Fibroblast of upper back skin (primary cell): Measurements from ENCODE around the gene BOC.

Experiments used
- DNase-seq: peaks from one replicate; pipeline ENCODE4 v3.0.0-alpha.2; 2013

Gene BOC

DNA sequence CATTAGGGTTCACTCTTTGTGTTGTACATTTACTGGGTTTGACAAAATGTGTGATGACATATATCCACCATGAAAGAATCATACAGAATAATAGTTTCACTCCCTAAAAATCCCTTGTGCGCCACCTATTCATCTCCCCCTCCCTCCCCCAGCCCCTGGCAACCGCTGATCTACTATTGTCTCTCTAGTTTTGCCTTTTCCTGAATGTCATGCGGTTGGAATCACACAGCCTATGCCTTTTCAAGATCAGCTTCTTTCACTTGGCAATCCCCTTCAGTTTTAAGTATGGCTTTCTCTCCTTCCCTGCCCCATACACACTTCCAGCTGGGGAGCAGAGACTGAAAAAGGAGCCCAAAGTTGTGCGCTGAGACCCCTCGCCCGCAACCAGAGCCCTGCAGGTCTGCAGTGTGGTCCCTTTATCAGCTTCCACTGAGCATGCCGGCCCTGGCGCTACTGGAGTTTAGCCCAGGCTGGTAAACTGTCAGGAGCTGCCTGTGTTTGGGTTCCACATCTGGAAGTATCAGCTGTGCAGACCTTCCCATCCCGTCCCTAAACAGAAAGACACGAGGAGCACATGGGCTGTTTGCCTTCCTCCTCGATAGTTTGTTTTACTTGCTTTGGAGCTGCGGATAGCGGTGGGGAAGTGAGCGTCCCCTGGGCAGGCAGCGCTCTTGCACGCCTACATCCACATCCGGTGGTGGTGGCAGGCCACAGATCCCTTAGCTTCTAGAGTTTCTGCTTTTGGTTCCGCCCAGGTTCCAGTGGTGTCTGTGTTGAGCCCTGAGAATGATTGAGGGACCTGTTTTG, 12.3 kb downstream of the BOC start:
- DNase-seq, result no peak

DNA sequence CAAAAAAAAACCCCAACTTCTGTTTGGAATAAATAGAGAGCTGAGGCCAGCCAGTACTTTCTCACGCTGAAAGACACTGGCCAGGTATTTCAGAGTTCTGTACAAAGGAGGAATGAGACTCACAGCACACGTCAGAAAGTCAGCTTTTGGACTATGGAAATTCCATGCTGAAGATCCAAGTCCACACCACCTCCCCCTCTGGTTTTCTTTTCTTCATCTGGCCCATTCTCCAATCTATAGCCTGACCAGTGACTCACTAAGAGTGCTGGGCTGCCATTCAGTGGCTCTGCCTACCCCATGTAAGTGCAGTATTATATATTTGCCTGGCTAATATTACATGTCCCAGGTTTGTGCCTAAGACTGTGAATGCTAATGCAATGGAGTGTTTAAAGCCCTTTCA, 13.9 kb downstream of the BOC start:
- no peak for DNase-seq

GRCh38 chr3:113226491-113226890, 15.1 kb downstream of the BOC start:
- DNase-seq, result no peak

DNA sequence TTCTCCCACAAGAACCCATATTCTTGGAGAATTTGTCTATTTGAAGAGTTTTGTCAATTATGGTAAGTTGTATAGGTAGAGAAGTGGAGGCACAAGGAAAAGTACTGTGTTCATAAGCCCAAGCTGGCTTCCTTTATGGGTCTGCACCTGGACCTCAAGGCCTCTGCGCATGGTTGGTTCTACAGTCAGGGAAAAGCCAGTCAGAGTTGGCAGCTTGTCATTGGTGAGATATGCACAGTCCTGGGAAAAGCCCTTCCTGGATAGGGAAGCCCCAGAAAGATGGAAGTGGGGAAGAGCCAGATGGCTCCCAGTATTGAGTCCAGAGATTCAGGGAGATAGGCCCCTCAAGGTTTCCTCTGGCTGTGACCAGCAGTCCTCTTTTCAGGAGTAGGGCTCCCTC, 15.8 kb downstream of the BOC start:
- DNase-seq, result no peak

GRCh38 chr3:113228498-113229286, 17.3 kb downstream of the BOC start:
- no peak for DNase-seq

GRCh38 chr3:113231391-113231790, 20.0 kb downstream of the BOC start:
- DNase-seq, result peak; percentile 74

GRCh38 chr3:113231827-113232253, 20.5 kb downstream of the BOC start:
- peak; percentile 91 for DNase-seq

GRCh38 chr3:113232342-113232741, 21.0 kb downstream of the BOC start:
- DNase-seq, result no peak

DNA sequence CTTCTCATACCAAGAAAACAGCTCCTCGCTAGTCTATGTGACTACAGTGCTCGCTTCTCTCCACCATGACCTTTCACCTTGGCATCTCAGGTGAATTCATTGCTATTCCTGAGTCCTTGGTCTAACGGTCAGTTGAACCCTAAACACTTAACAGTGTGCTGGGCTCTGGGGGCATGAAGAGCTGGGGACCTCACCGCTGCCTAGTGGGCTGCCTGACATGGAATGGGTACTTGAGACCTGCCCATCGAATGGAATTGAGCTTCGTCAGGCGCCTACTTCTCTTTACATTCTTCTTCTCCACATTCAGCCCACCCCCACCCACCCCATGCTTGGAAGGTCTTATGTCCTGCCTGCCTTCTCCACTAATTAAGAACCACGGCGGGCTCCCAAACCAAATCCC, 22.1 kb downstream of the BOC start:
- DNase-seq, result no peak

- no peak for DNase-seq
These were observed 22.7 kb downstream of the BOC start for GRCh38 chr3:113234028-113234427.

DNA sequence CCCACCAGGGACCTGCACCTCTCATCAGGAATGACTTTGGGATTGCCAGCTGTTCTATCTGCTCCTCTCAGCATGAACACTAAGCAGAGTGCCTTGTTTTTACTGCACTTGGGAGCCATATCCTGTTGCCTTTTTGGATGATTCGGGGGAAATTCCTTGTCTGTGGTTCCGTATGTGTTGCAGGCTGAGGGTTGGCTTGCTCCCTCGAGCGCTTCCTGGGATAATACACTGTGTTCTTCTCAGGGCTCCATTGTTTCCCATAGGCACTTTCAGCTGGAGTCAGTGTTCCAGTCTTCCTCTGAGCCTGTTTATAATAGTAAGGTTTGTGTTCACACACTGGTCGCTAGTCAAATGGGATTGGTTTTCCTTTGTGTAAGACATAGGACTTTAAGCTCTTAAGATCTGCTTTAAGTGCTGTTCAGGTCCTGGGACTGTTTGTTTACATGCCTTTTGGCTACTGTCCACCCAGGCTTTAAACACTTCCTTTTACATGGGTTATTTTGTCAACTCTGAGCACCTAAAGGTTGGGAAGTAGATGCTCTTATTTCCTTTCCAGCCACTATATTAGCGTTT, 23.4 kb downstream of the BOC start:
- DNase-seq, result no peak

DNA sequence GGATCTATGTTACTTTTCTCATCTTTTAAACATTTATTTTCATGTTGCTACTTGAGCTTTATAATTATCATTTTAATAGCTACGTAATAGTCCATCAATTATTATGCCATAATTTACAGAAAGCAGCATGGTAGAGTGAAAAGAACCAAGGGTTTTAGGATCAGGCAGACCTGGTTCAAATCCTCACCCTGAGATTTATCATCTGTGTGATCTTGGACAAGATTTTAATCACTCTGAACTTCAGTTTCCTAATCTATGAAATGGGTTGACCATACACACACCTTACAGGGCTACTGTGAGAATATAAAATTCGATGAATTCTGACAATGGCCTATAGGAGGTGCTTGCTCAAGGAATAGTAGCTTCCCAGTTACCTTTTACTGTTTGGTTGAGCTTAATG, 27.1 kb downstream of the BOC start:
- no peak for DNase-seq

- no peak for DNase-seq
These were observed 29.5 kb downstream of the BOC start for GRCh38 chr3:113240841-113241240.

- peak; percentile 91 for DNase-seq
These were observed 30.1 kb downstream of the BOC start for GRCh38 chr3:113241292-113242095.

DNA sequence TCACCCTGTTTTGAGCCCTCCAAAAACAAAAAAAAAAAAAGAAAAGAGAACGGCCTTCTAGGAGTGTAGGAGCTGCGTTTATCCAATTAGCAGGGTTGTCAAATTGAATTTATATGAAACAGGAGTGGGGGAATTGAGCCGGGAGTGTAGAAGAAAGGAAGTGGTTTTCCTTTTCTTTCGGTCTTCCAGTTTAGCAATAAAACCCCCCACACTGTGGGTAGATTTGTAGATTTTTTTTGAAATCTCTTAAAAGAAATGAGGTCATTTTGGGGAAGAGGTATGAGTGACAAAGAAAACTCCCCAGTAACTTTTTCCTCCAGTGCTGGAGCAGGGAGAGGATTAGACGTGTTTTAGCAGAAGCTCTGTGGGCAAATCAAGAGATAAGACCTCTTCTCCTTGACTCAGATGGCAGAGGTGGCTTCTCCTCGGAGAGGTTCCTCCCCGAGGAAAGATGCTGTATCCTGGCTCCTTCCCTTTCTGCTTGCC, 30.8 kb downstream of the BOC start:
- DNase-seq, result peak; percentile 91

DNA sequence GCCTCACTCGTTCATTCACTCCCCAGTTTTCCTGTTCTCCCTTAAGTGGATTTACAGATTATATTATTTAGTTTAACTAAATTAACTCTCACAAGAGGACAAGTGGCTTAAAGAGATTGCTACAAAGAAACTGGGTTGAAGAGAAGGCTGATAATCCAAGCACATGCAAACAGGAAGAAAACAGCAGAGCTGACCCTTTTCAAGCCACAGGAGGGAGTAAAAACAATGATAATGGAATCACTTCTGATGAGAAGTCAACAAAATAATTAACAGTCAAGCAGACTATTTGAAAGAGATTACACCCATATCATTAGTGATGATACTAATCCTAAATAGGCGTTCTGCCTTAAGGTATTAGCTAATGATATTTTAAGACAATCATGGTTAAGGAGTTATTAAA, 31.7 kb downstream of the BOC start:
- DNase-seq, result no peak

GRCh38 chr3:113243846-113244245, 32.5 kb downstream of the BOC start:
- no peak for DNase-seq

DNA sequence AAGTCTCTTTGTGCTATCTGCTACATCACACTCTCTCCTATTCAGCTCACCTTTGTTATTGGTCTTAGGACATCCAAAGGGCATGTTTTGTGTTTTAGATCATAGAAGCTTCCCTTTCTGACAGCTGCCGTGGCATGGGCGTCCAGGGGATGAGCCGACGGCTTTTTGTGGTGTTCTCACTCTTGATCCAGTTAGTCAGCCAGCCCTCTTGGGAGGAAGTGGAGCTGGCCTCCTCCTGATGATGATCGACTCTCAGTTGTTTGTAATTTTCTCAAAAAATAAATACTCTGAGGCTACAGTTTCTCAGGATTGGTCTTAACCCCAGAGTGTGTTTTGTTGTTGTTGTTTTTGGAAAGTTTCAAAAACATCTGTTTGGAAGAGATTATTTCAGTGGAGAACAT, 34.4 kb downstream of the BOC start:
- DNase-seq, result peak; percentile 53

DNA sequence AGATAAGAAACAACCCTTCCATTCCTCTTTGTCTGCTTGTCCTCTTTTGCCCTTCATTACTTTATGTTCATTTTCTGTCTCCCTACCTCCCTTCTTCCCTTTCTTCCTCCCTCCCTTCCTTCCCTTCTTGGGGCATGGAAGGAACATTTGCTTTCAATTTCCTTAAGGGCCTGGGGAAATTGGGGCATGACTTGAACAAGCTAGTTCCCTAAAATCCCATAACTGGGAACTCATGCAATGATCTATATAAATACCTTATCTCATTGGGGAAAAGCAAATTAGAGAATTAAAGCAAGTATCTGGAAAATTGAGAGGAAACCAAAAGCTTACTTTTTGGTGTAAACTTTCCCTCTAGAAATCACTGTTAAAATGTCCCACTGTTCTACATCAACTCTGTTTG, 35.7 kb downstream of the BOC start:
- DNase-seq, result no peak

DNA sequence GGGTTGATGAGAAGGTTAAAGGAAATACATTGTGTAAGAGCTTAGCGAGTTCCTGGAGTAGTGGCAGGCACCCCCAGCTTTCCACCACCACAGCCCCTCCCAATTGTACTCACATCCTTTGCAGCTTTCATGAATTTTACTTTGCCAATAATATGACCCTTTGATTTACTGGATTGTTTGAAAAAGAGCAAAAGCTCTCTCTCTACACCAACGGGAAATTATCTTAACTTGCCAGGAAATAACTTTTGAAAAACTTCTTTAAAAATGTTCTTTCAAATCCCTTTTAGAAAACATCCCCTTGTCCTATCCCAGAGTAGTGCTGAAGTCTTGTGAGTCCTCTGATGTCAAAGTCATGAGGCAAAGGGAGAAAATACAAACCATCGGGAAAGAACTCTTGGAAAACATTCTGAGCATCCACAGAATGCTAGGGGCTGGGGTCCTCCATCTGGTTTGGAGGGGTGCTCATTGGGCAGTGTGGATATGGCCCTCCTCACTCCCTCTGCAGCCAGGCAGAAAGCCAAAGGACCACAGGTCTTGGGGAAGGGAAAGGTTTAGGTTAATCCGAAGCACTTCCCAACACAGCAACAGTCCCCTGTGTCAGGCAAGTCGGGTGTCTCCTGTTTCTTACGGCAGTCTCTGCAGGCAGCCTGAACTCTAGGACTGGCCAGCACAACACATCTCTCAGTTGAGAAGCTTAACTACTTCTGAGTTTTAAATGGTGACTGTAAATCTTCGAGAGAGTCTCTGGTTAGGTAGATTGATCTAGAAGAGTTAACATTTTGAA, 36.5 kb downstream of the BOC start:
- no peak for DNase-seq

DNA sequence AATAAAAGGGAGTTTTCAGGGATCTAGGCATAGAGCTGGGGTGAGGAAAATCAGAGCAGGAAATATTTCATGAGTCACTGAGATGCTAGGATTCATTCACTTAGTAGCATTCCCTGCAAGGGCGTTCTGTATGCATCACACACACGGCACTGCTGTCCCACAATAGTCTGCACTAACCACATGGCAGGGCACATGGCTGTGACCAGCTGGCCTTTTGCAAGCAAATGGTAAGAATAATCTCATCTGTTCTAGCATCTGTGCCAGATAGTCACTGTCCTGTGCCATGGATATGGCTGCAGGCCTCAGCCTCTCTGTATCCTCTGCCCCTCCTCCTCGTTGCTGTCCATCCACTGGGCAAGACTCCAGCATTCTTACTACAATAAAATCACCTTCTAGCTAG, 37.8 kb downstream of the BOC start:
- DNase-seq, result peak; percentile 82

- DNase-seq, result no peak
These were observed 38.2 kb downstream of the BOC start for GRCh38 chr3:113249601-113250000.
